ENCODE measurements around the gene UCHL3. TPM values are rescaled to one million over a fixed set of nuclear protein-coding genes. Genes with fewer than 3 reads are reported as not detected.

Gene UCHL3
- total and polyA plus RNA-seq, 12 donors: 11.3 to 61.8 (median 23.2) TPM

DNA sequence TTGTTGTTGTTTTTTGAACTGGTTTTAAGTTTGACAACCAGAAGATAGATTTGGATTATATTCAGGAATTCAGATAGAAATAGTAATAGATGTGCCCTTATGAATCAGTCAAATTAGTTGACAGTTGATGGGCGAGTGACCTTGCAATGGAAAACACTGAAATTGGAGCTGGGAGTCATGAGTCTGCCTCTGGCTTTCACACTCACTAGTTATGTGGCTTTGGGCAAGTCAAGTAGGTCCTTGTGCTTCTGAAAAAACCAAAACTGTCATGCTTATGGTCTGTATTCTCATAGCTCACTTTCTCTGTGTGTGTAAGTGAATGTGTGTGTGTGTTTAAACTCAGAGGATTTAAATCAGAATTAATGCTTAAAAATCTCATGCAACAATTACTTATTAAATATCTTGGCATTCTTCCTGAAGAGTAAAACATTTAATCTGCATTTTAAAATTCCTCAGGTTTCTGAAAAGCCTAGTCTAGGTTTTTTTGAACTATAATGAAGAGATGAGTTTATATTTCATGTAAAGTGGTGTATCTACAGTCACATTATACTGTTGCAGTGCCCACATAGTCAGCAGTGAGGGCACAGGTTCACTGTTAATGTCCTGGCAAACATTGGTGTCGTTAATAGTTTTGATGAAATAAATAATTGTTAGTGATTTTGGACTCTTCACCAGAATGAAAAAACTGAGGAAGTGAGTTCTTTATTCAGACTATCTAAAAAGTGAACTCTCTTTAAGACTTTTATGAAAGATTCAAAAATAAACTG is 32.5 kb downstream of the UCHL3 start:
- H3K27ac ChIP-seq: no peak overlapping the region
- peaks cover 0 to 25% (median 0%) of the 10 kb centered on the region in 9 donors for H3K36me3 ChIP-seq
- 88 to 95% methylated on average over 2 of the region's 2 CpGs for WGBS, 2 donors

DNA sequence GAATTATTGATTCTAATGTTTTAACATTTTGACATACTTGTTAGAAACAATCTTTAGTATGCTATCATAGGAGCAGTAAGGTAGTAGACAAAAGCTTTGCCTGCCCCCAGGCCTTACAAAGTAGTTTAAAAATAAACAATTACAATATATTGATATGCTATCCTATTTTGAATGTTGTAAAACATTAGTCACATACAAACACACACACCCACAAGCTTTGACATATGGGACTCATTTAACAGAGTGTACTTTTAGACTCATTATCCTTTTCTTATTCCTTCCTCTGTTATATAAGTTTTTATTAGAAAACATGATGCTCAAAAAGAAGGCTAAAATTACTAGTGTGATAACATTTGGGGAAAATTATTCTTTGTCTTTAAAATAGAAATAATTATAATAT is 33.5 kb downstream of the UCHL3 start:
- peaks cover 0 to 20% (median 0%) of the 10 kb centered on the region in 11 donors for H3K9me3 ChIP-seq
- H3K27ac ChIP-seq: no peak overlapping the region
- H3K4me3 ChIP-seq: no peak overlapping the region
- intact Hi-C loops (cut with DNase I): no loop called here
- DNase-seq: no peak
- peaks cover 0 to 33% (median 0%) of the 10 kb centered on the region in 9 donors for H3K36me3 ChIP-seq
- no peak for ATAC-seq
- TF ChIP-seq, protein P1, sequence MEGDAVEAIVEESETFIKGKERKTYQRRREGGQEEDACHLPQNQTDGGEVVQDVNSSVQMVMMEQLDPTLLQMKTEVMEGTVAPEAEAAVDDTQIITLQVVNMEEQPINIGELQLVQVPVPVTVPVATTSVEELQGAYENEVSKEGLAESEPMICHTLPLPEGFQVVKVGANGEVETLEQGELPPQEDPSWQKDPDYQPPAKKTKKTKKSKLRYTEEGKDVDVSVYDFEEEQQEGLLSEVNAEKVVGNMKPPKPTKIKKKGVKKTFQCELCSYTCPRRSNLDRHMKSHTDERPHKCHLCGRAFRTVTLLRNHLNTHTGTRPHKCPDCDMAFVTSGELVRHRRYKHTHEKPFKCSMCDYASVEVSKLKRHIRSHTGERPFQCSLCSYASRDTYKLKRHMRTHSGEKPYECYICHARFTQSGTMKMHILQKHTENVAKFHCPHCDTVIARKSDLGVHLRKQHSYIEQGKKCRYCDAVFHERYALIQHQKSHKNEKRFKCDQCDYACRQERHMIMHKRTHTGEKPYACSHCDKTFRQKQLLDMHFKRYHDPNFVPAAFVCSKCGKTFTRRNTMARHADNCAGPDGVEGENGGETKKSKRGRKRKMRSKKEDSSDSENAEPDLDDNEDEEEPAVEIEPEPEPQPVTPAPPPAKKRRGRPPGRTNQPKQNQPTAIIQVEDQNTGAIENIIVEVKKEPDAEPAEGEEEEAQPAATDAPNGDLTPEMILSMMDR (IDR thresholded peaks at IDR 0.05): no peak
- H3K27me3 ChIP-seq: no peaks in the 10 kb centered on the region
- H3K4me1 ChIP-seq: peaks cover 0 to 8% (median 0%) of the 10 kb centered on the region in 9 donors

More for the DNA sequence above, 32.5 kb downstream of the UCHL3 start:
- ATAC-seq (no peak), DNase-seq (no peak)
- no peaks in the 10 kb centered on the region for H3K27me3 ChIP-seq
- H3K4me3 ChIP-seq: no peak overlapping the region
- intact Hi-C loops (cut with DNase I): no loop called here
- TF ChIP-seq, protein P1 (IDR thresholded peaks at IDR 0.05): no peak
- peaks cover 0 to 20% (median 0%) of the 10 kb centered on the region in 11 donors for H3K9me3 ChIP-seq
- peaks cover 0 to 8% (median 0%) of the 10 kb centered on the region in 9 donors for H3K4me1 ChIP-seq

DNA sequence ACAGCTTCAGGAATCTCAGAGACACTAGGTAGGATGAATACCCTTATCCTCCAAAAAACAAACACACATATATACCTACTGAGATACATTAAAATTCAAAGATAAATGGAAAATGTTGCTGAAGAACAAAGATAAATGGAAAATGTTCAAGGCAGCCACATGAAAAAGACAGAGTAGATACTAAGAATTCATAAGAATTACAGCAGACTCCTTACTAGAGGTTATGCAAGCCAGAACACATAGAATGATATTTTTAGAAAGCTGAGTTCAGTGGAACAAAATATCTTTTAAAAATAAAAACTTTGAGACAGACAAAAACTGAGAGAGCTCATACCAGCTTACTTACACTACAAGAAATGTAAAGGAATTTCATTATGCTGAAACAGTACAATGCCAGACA is 35.6 kb downstream of the UCHL3 start:
- no peaks in the 10 kb centered on the region for H3K27me3 ChIP-seq
- TF ChIP-seq, protein P1 (IDR thresholded peaks at IDR 0.05): no peak
- H3K36me3 ChIP-seq: peaks cover 0 to 43% (median 3%) of the 10 kb centered on the region in 9 donors
- no peak overlapping the region for H3K4me3 ChIP-seq
- H3K4me1 ChIP-seq: peaks cover 0 to 8% (median 0%) of the 10 kb centered on the region in 9 donors
- H3K27ac ChIP-seq: no peak overlapping the region
- ATAC-seq (no peak), DNase-seq (no peak)
- peaks cover 0 to 20% (median 0%) of the 10 kb centered on the region in 11 donors for H3K9me3 ChIP-seq
- intact Hi-C loops (cut with DNase I): loop anchor here in 1 of 10 donors (5.0 kb wide), 1 partner anchor 588 kb away; no protein-coding TSS in a partner anchor

DNA sequence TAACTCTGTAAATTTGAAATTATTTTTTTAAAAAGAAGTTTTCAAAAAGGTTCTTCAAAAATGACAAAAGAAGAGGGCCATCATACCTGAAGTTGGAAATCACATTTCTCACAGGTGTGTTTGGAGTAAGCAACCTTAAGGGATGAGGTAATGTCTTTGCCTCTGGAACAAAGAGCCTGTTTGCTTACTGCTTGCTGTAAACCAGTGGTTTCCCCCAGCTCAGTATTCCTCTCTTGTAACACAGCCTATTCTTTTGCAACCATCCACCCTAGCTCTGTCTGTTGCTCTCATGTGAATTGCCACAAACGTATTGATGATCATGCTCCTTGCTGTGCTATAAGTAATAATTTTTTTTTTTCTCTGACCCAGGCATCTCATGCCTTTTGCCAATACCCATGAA is 38.1 kb downstream of the UCHL3 start:
- ATAC-seq: no peak
- DNase-seq: no peak
- no peak overlapping the region for H3K27ac ChIP-seq
- H3K27me3 ChIP-seq: no peaks in the 10 kb centered on the region
- H3K36me3 ChIP-seq: peaks cover 0 to 58% (median 3%) of the 10 kb centered on the region in 9 donors
- H3K9me3 ChIP-seq: peaks cover 0 to 20% (median 0%) of the 10 kb centered on the region in 11 donors
- 71 to 87% methylated on average over 1 of the region's 1 CpG for WGBS, 2 donors
- intact Hi-C loops (cut with DNase I): loop anchor here in 1 of 10 donors (5.0 kb wide), 1 partner anchor 590 kb away; no protein-coding TSS in a partner anchor
- TF ChIP-seq, protein P1 (IDR thresholded peaks at IDR 0.05): no peak
- H3K4me3 ChIP-seq: no peak overlapping the region
- H3K4me1 ChIP-seq: no peaks in the 10 kb centered on the region
